Spinal cord (tissue), 10 donors: ENCODE data around the gene GZMB. TPM values are rescaled to one million over a fixed set of nuclear protein-coding genes. Genes with fewer than 3 reads are reported as not detected.
A peak's percentile ranks its signal among the peaks of the same experiment; 100 is the strongest.

Experiments used
- DNase-seq, 6 donors: peaks; one replicate each; pipeline versions ENCODE4 v3.0.0 to v3.0.0-alpha.2; 2013 to 2015; ENCODE audit warnings: low spot score in 6 of 6, low read depth in 4 of 6
- H3K27ac ChIP-seq: one replicate; pipeline ENCODE4 v1.5.1; 2013; ENCODE audit warnings: low read depth, low read length, control low read depth
- H3K27me3 ChIP-seq: one replicate; pipeline ENCODE4 v1.6.1; 2013; ENCODE audit warnings: low read length; ENCODE audit not compliant: control insufficient read depth, insufficient read depth
- H3K36me3 ChIP-seq: one replicate; pipeline ENCODE4 v1.6.1; 2013; ENCODE audit warnings: low read length; ENCODE audit not compliant: control insufficient read depth, insufficient read depth
- H3K4me1 ChIP-seq: one replicate; pipeline ENCODE4 v1.6.1; 2013; ENCODE audit warnings: low read length; ENCODE audit not compliant: control insufficient read depth, insufficient read depth
- H3K4me3 ChIP-seq: one replicate; pipeline ENCODE4 v1.5.1; 2013; ENCODE audit warnings: low read depth, low read length, control low read depth
- H3K9me3 ChIP-seq: one replicate; pipeline ENCODE4 v1.6.1; 2013; ENCODE audit warnings: low read length; ENCODE audit not compliant: control insufficient read depth, insufficient read depth
- WGBS: methylation state at CpG from one replicate; pipeline ENCODE4 v1.1.5; 2013; ENCODE audit warnings: missing lambda C conversion rate; ENCODE audit not compliant: insufficient coverage; 5-methylcytosine and 5-hydroxymethylcytosine counted together
- polyA plus RNA-seq, 2 donors: library from polyadenylated mRNA; unstranded; fragments of 120-200 nt; gene quantifications; one replicate each; pipeline ENCODE4 v1.2.1, GENCODE V29; 2013; ENCODE audit not compliant: insufficient read length in 2 of 2
- total RNA-seq, 2 donors: library from RNA; depleted of rRNA in 1 of 2; stranded (reverse); fragments of 120-200 nt in 1 of 2; fragments of >200 nt in 1 of 2; gene quantifications; one replicate each; pipeline versions ENCODE4 v1.2.3 to v1.2.4, GENCODE V29; 2013 to 2014
- donor health status: healthy.

Gene GZMB
- total and polyA plus RNA-seq, 4 donors, result 0.17 to 0.69 (median 0.30) TPM; not detected in 1

- DNase-seq, result no peak
- WGBS, result 94% methylated on average over 6 of the region's 6 CpGs
- H3K4me1 ChIP-seq, result no peaks in the 10 kb centered on the region
- H3K9me3 ChIP-seq, result no peaks in the 10 kb centered on the region
- H3K27ac ChIP-seq, result no peak overlapping the region
- peaks cover 2% of the 10 kb centered on the region for H3K27me3 ChIP-seq
- H3K36me3 ChIP-seq, result no peaks in the 10 kb centered on the region
- H3K4me3 ChIP-seq, result no peak overlapping the region
Measured at GRCh38 chr14:24632761-24633160, 1.2 kb downstream of the GZMB start.

- WGBS, result 58% methylated on average over 4 of the region's 4 CpGs
- no peaks in the 10 kb centered on the region for H3K9me3 ChIP-seq
Measured at GRCh38 chr14:24632336-24632735, 1.7 kb downstream of the GZMB start.

GRCh38 chr14:24631749-24632335 is 2.1 kb downstream of the GZMB start:
- Histone ChIP-seq H3K36me3 (no peaks in the 10 kb centered on the region), H3K9me3 (no peaks in the 10 kb centered on the region), H3K27me3 (peaks cover 2% of the 10 kb centered on the region), H3K4me3 (no peak overlapping the region), H3K4me1 (no peaks in the 10 kb centered on the region), H3K27ac (no peak overlapping the region)
- DNase-seq, result no peak
- whole genome bisulfite sequencing, result 98% methylated on average over 7 of the region's 11 CpGs

More at GRCh38 chr14:24632336-24632735, 1.7 kb downstream of the GZMB start:
- Histone ChIP-seq H3K27ac (no peak overlapping the region), H3K4me1 (no peaks in the 10 kb centered on the region), H3K4me3 (no peak overlapping the region), H3K36me3 (no peaks in the 10 kb centered on the region), H3K27me3 (peaks cover 2% of the 10 kb centered on the region)
- DNase-seq, result no peak

GRCh38 chr14:24630872-24631477 is 3.0 kb downstream of the GZMB start:
- H3K4me3 ChIP-seq, result no peak overlapping the region
- no peak overlapping the region for H3K27ac ChIP-seq
- H3K36me3 ChIP-seq, result no peaks in the 10 kb centered on the region
- peaks cover 2% of the 10 kb centered on the region for H3K27me3 ChIP-seq
- H3K4me1 ChIP-seq, result no peaks in the 10 kb centered on the region
- 70% methylated on average over 8 of the region's 10 CpGs for WGBS
- no peaks in the 10 kb centered on the region for H3K9me3 ChIP-seq
- DNase-seq, result peak in 2 of 6 donors; percentile 2 to 46

DNA sequence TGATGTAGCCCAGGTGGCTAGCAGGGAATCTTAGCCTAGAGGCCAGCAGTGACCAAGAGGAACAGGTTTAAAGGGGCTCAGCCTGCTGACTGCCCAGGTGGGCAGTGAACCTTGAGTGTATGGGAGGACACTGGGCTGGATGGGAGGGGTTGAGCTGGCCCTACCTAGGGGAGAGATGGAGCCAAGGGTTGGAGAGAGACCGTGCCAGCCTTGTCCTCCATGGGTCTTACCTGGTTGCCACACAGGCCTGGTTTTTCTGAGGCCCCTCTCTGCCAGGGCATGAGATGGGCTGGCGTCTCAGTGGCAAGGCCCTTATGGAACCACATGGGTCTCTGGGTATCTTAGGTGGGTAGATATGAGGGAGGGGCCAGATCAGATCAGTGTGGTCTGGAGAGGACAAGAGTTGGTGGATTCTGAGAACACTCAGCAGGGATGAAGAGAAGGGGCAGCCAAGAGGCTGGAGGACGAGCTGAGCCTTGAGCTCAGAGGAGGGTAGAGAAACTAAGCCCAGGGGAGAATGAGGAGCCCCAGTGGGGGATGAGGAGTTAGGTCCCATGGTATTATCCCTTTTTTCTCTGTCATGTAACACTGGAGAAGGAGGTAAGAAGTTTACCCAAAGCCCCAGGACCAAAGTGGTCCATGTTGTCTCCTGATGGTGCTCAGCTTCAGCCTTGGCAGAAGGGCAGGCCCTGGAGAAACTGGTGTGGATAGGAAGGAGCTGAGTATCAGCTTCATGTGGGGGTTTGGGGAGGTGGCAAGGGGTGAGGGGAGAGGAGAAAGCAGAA is 3.7 kb downstream of the GZMB start:
- Histone ChIP-seq H3K9me3 (no peaks in the 10 kb centered on the region), H3K36me3 (no peaks in the 10 kb centered on the region), H3K27ac (no peak overlapping the region), H3K4me3 (no peak overlapping the region), H3K27me3 (peaks cover 2% of the 10 kb centered on the region), H3K4me1 (no peaks in the 10 kb centered on the region)
- 83% methylated on average over 3 of the region's 3 CpGs for WGBS
- no peak for DNase-seq

DNA sequence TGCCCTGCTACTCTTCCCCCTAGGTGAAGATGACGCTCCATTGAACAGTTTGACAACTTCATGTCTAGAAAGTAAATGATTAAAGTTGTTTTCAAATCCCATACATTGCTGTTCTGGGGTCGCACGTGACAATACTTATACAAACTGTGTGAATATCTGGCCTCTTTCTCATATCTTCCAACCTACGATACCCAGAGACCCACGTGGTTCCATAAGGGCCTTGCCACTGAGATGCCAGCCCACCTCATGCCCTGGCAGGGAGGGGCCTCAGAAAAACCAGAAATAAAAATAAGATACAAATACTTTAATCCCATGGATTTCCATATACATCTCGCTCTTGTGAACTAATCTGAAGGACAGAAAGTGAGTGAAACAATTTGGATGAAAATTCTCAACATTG is 4.5 kb downstream of the GZMB start:
- Histone ChIP-seq H3K4me3 (no peak overlapping the region), H3K27ac (no peak overlapping the region), H3K9me3 (no peaks in the 10 kb centered on the region), H3K27me3 (peaks cover 2% of the 10 kb centered on the region), H3K36me3 (no peaks in the 10 kb centered on the region), H3K4me1 (no peaks in the 10 kb centered on the region)
- DNase-seq, result no peak
- WGBS, result 93% methylated on average over 4 of the region's 6 CpGs

DNA sequence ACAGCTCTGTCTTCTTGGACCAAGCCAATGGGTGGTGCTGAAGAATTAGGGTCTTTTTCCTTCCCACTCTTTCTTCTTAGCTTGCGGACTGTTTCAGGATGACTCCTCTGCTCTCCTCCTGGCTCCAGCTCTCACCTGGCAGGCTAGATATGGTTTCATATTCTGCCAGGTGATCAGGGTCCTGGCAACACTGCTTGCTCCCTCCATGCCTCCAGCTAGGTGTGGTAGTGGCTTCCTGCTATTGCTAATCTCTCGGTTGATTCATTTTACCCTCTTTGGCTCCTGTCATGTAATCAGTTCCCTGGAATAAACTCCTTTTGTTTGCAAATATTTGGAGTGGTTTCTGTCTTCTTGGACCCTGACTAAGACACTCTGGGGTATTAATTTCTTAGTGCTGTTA is 20.2 kb downstream of the GZMB start:
- 80% methylated on average over 1 of the region's 2 CpGs for WGBS
- Histone ChIP-seq H3K4me3 (no peak overlapping the region), H3K27me3 (no peaks in the 10 kb centered on the region), H3K9me3 (no peaks in the 10 kb centered on the region), H3K27ac (no peak overlapping the region), H3K4me1 (no peaks in the 10 kb centered on the region), H3K36me3 (no peaks in the 10 kb centered on the region)
- DNase-seq, result no peak

- WGBS, result 75% methylated on average over 1 of the region's 1 CpG
- H3K36me3 ChIP-seq, result no peaks in the 10 kb centered on the region
Measured at GRCh38 chr14:24613241-24613640, 20.7 kb downstream of the GZMB start.

GRCh38 chr14:24612196-24612595 is 21.8 kb downstream of the GZMB start:
- Histone ChIP-seq H3K27me3 (no peaks in the 10 kb centered on the region), H3K36me3 (no peaks in the 10 kb centered on the region), H3K27ac (no peak overlapping the region), H3K9me3 (no peaks in the 10 kb centered on the region), H3K4me1 (no peaks in the 10 kb centered on the region), H3K4me3 (no peak overlapping the region)
- no peak for DNase-seq

More at GRCh38 chr14:24613241-24613640, 20.7 kb downstream of the GZMB start:
- no peak overlapping the region for H3K4me3 ChIP-seq
- no peaks in the 10 kb centered on the region for H3K4me1 ChIP-seq
- no peak for DNase-seq
- H3K9me3 ChIP-seq, result no peaks in the 10 kb centered on the region
- no peaks in the 10 kb centered on the region for H3K27me3 ChIP-seq
- no peak overlapping the region for H3K27ac ChIP-seq
